ENCODE data around the gene CD69.
"Not testable (repeated sequence)": the region's sequence is repeated elsewhere in the genome, so short reads cannot be mapped to it uniquely, and the experiment has no call there.

CD69 gene

GRCh38 chr12:9721394-9722092, 39.2 kb downstream of the CD69 start:
- H3K36me3 Mint-ChIP-seq: no peaks in the 10 kb centered on the region
- DNase-seq (ENCODE audit: low spot score in 2 of 2): no peak
- H3K27ac Mint-ChIP-seq: no peak overlapping the region
- peaks cover 6% of the 10 kb centered on the region for H3K4me1 Mint-ChIP-seq
- H3K4me3 Mint-ChIP-seq: no peak overlapping the region
- H3K9me3 Mint-ChIP-seq: no peaks in the 10 kb centered on the region
- no peak for ATAC-seq

GRCh38 chr12:9719790-9720189, 40.9 kb downstream of the CD69 start:
- ATAC-seq (peak; percentile 95), DNase-seq (ENCODE audit: low spot score in 2 of 2) (no peak)
- Mint-ChIP-seq H3K4me1 (peaks cover 16% of the 10 kb centered on the region), H3K36me3 (peaks cover 4% of the 10 kb centered on the region), H3K9me3 (no peaks in the 10 kb centered on the region), H3K27ac (no peak overlapping the region), H3K4me3 (no peak overlapping the region)

- Mint-ChIP-seq H3K4me3 (no peak overlapping the region), H3K4me1 (peaks cover 16% of the 10 kb centered on the region), H3K27ac (no peak overlapping the region), H3K36me3 (peaks cover 4% of the 10 kb centered on the region), H3K9me3 (no peaks in the 10 kb centered on the region)
- ATAC-seq (no peak), DNase-seq (ENCODE audit: low spot score in 2 of 2) (no peak)
Measured at GRCh38 chr12:9718968-9719367, 41.7 kb downstream of the CD69 start.

GRCh38 chr12:9717070-9717925, 43.4 kb downstream of the CD69 start:
- Mint-ChIP-seq H3K4me1 (peaks cover 16% of the 10 kb centered on the region), H3K27ac (no peak overlapping the region), H3K36me3 (peaks cover 4% of the 10 kb centered on the region), H3K4me3 (no peak overlapping the region), H3K9me3 (no peaks in the 10 kb centered on the region)
- no peak for ATAC-seq
- no peak for DNase-seq (ENCODE audit: low spot score in 2 of 2)

- not testable (repeated sequence) for DNase-seq (ENCODE audit: low spot score in 2 of 2); H3K9me3 Mint-ChIP-seq; H3K4me3 Mint-ChIP-seq; H3K36me3 Mint-ChIP-seq
- peak; percentile 83 for ATAC-seq
- Mint-ChIP-seq H3K4me1 (peaks cover 43% of the 10 kb centered on the region), H3K27ac (peak overlapping the region; percentile 36)
Measured at GRCh38 chr12:9713032-9713558, 47.6 kb downstream of the CD69 start.

- Mint-ChIP-seq H3K4me1 (peaks cover 57% of the 10 kb centered on the region), H3K27ac (no peak overlapping the region), H3K4me3 (no peak overlapping the region), H3K9me3 (no peaks in the 10 kb centered on the region), H3K36me3 (peaks cover 4% of the 10 kb centered on the region)
- no peak for ATAC-seq
- DNase-seq (ENCODE audit: low spot score in 2 of 2): no peak
Measured at GRCh38 chr12:9711664-9712063, 49.0 kb downstream of the CD69 start.

- no peaks in the 10 kb centered on the region for H3K9me3 Mint-ChIP-seq
- H3K27ac Mint-ChIP-seq: peak overlapping the region; percentile 26
- ATAC-seq (no peak), DNase-seq (ENCODE audit: low spot score in 2 of 2) (no peak)
- H3K4me3 Mint-ChIP-seq: no peak overlapping the region
- peaks cover 59% of the 10 kb centered on the region for H3K4me1 Mint-ChIP-seq
- H3K36me3 Mint-ChIP-seq: peaks cover 5% of the 10 kb centered on the region
Measured at GRCh38 chr12:9710584-9711375, 49.9 kb downstream of the CD69 start.

GRCh38 chr12:9708853-9709252, 51.8 kb downstream of the CD69 start:
- Mint-ChIP-seq H3K36me3 (peaks cover 5% of the 10 kb centered on the region), H3K9me3 (no peaks in the 10 kb centered on the region), H3K4me1 (peaks cover 63% of the 10 kb centered on the region), H3K4me3 (no peak overlapping the region), H3K27ac (peak overlapping the region; percentile 95)
- ATAC-seq: no peak
- DNase-seq (ENCODE audit: low spot score in 2 of 2): no peak

GRCh38 chr12:9707864-9708808, 52.6 kb downstream of the CD69 start:
- peak; percentile 83 for ATAC-seq
- peak overlapping the region; percentile 95 for H3K27ac Mint-ChIP-seq

GRCh38 chr12:9707356-9707755, 53.3 kb downstream of the CD69 start:
- DNase-seq (ENCODE audit: low spot score in 2 of 2) (no peak), ATAC-seq (peak; percentile 47)
- H3K27ac Mint-ChIP-seq: peak overlapping the region; percentile 95
- H3K4me1 Mint-ChIP-seq: peaks cover 70% of the 10 kb centered on the region
- H3K4me3 Mint-ChIP-seq: peak overlapping the region; percentile 72
- peaks cover 7% of the 10 kb centered on the region for H3K36me3 Mint-ChIP-seq
- no peaks in the 10 kb centered on the region for H3K9me3 Mint-ChIP-seq

More at GRCh38 chr12:9707864-9708808, 52.6 kb downstream of the CD69 start:
- Mint-ChIP-seq H3K9me3 (no peaks in the 10 kb centered on the region), H3K36me3 (peaks cover 5% of the 10 kb centered on the region), H3K4me3 (peak overlapping the region; percentile 72), H3K4me1 (peaks cover 63% of the 10 kb centered on the region)
- peak; percentile 42 to 80 for DNase-seq (ENCODE audit: low spot score in 2 of 2)

- DNase-seq (ENCODE audit: low spot score in 2 of 2): no peak
- H3K4me3 Mint-ChIP-seq: no peak overlapping the region
Measured at GRCh38 chr12:9706086-9706685, 54.5 kb downstream of the CD69 start.

GRCh38 chr12:9704561-9704960, 56.1 kb downstream of the CD69 start:
- Mint-ChIP-seq H3K4me1 (peaks cover 76% of the 10 kb centered on the region), H3K36me3 (peaks cover 35% of the 10 kb centered on the region)
- H3K27ac Mint-ChIP-seq; H3K4me3 Mint-ChIP-seq; H3K9me3 Mint-ChIP-seq; ATAC-seq; DNase-seq (ENCODE audit: low spot score in 2 of 2): not testable (repeated sequence)

More at GRCh38 chr12:9706086-9706685, 54.5 kb downstream of the CD69 start:
- Mint-ChIP-seq H3K27ac (peak overlapping the region; percentile 50), H3K36me3 (peaks cover 19% of the 10 kb centered on the region), H3K4me1 (peaks cover 74% of the 10 kb centered on the region), H3K9me3 (no peaks in the 10 kb centered on the region)
- ATAC-seq: no peak
